Measurements from ENCODE around the gene BMP7. TPM values are rescaled to one million over a fixed set of nuclear protein-coding genes. Genes with fewer than 3 reads are reported as not detected.

BMP7 gene
- total RNA-seq, 1 donor, result not detected

- no peak overlapping the region for H3K4me3 ChIP-seq (ENCODE audit: insufficient read depth, low read length)
Observed at GRCh38 chr20:57270204-57270984, 4.0 kb upstream of the BMP7 start.

GRCh38 chr20:57269148-57269984 lies 2.9 kb upstream of the BMP7 start:
- Histone ChIP-seq H3K4me1 (ENCODE audit: insufficient read depth, low read length) (no peaks in the 10 kb centered on the region), H2AFZ (ENCODE audit: low read length) (no peak overlapping the region), H3K36me3 (ENCODE audit: insufficient read depth, low read length) (no peaks in the 10 kb centered on the region), H3K4me3 (ENCODE audit: insufficient read depth, low read length) (no peak overlapping the region), H3K79me2 (ENCODE audit: insufficient read depth, low read length) (no peaks in the 10 kb centered on the region), H3K27ac (ENCODE audit: low read depth, low read length) (no peak overlapping the region), H3K9me3 (ENCODE audit: low read depth, low read length) (no peaks in the 10 kb centered on the region), H3K27me3 (ENCODE audit: insufficient read depth, low read length) (peaks cover 20% of the 10 kb centered on the region), H3K4me2 (ENCODE audit: insufficient read depth, low read length) (no peak overlapping the region), H4K20me1 (ENCODE audit: insufficient read depth, low read length) (no peaks in the 10 kb centered on the region)
- DNase-seq (ENCODE audit: insufficient read length, low spot score, missing footprints), result no peak
- TF ChIP-seq CTCF (IDR thresholded peaks at IDR 0.05; ENCODE audit: extremely low read depth, low read depth, low read length), result no peak

More at GRCh38 chr20:57270204-57270984, 4.0 kb upstream of the BMP7 start:
- Histone ChIP-seq H3K4me1 (ENCODE audit: insufficient read depth, low read length) (no peaks in the 10 kb centered on the region), H2AFZ (ENCODE audit: low read length) (no peak overlapping the region), H4K20me1 (ENCODE audit: insufficient read depth, low read length) (no peaks in the 10 kb centered on the region), H3K36me3 (ENCODE audit: insufficient read depth, low read length) (no peaks in the 10 kb centered on the region), H3K4me2 (ENCODE audit: insufficient read depth, low read length) (no peak overlapping the region), H3K27ac (ENCODE audit: low read depth, low read length) (no peak overlapping the region), H3K79me2 (ENCODE audit: insufficient read depth, low read length) (no peaks in the 10 kb centered on the region), H3K27me3 (ENCODE audit: insufficient read depth, low read length) (peaks cover 13% of the 10 kb centered on the region), H3K9me3 (ENCODE audit: low read depth, low read length) (no peaks in the 10 kb centered on the region)
- no peak for DNase-seq (ENCODE audit: insufficient read length, low spot score, missing footprints)
- TF ChIP-seq CTCF (IDR thresholded peaks at IDR 0.05; ENCODE audit: extremely low read depth, low read depth, low read length), result no peak

GRCh38 chr20:57268399-57269076 lies 2.1 kb upstream of the BMP7 start:
- DNase-seq (ENCODE audit: insufficient read length, low spot score, missing footprints), result peak; percentile 73
- H3K4me1 ChIP-seq (ENCODE audit: insufficient read depth, low read length), result no peaks in the 10 kb centered on the region
- no peaks in the 10 kb centered on the region for H4K20me1 ChIP-seq (ENCODE audit: insufficient read depth, low read length)
- no peaks in the 10 kb centered on the region for H3K36me3 ChIP-seq (ENCODE audit: insufficient read depth, low read length)
- H3K4me2 ChIP-seq (ENCODE audit: insufficient read depth, low read length), result no peak overlapping the region
- no peak overlapping the region for H3K4me3 ChIP-seq (ENCODE audit: insufficient read depth, low read length)
- H3K79me2 ChIP-seq (ENCODE audit: insufficient read depth, low read length), result no peaks in the 10 kb centered on the region
- H3K27me3 ChIP-seq (ENCODE audit: insufficient read depth, low read length), result peaks cover 23% of the 10 kb centered on the region
- H2AFZ ChIP-seq (ENCODE audit: low read length), result no peak overlapping the region
- no peaks in the 10 kb centered on the region for H3K9me3 ChIP-seq (ENCODE audit: low read depth, low read length)
- H3K27ac ChIP-seq (ENCODE audit: low read depth, low read length), result no peak overlapping the region
- TF ChIP-seq CTCF (IDR thresholded peaks at IDR 0.05; ENCODE audit: extremely low read depth, low read depth, low read length), result no peak

Measured in osteoblast (primary cell).